Naive thymus-derived CD8-positive, alpha-beta T cell (primary cell): ENCODE results near the gene DEK. TPM values are rescaled to one million over a fixed set of nuclear protein-coding genes. Genes with fewer than 3 reads are reported as not detected.
"Not testable (repeated sequence)": the region's sequence is repeated elsewhere in the genome, so short reads cannot be mapped to it uniquely, and the experiment has no call there.

ENCODE experiments used
- ATAC-seq, 2 donors: fragments of 150-1000 bp; cut with Tn5 transposase in 1 of 2; sonication (Bioruptor Pico), chemical (Tn5 transposase) in 1 of 2; 1 replicate in 1 of 2; 2 replicates in 1 of 2; pipeline ENCODE4 v1.10.0; 2021; ENCODE audit warnings: mild to moderate bottlenecking in 2 of 2, moderate library complexity in 2 of 2
- POLR2A ChIA-PET: fragments of 350-600 bp; sonication (Branson Sonifier 250); formaldehyde crosslinking; loops from one replicate; lab custom pipeline; 2021; ENCODE audit warnings: antibody characterized with exemption; lab: Charles Lee
- DNase-seq, 10 donors: peaks; one replicate each; pipeline versions ENCODE4 v3.0.0 to v3.0.0-alpha.2; 2020 to 2022
- H3K27ac Mint-ChIP-seq, 10 donors: one replicate each; pipeline ENCODE4 v1.8.0; 2020 to 2022; ENCODE audit warnings: mild to moderate bottlenecking in 10 of 10, mixed read lengths in 10 of 10, moderate library complexity in 4 of 10, inconsistent platforms in 1 of 10
- H3K27me3 Mint-ChIP-seq, 5 donors: one replicate each; pipeline ENCODE4 v1.8.0; 2021 to 2022; ENCODE audit warnings: mixed read lengths in 5 of 5
- H3K36me3 Mint-ChIP-seq, 3 donors: one replicate each; pipeline ENCODE4 v1.8.0; 2020 to 2022; ENCODE audit warnings: mixed read lengths in 3 of 3, mild to moderate bottlenecking in 2 of 3, inconsistent platforms in 1 of 3
- H3K4me1 Mint-ChIP-seq, 4 donors: one replicate each; pipeline ENCODE4 v1.8.0; 2021 to 2022; ENCODE audit warnings: mixed read lengths in 4 of 4
- H3K4me3 Mint-ChIP-seq, 10 donors: one replicate each; pipeline ENCODE4 v1.8.0; 2020 to 2022; ENCODE audit warnings: mild to moderate bottlenecking in 10 of 10, mixed read lengths in 10 of 10, moderate library complexity in 6 of 10, inconsistent platforms in 1 of 10
- H3K9me3 Mint-ChIP-seq, 9 donors: one replicate each; pipeline ENCODE4 v1.8.0; 2020 to 2022; ENCODE audit warnings: mixed read lengths in 9 of 9, mild to moderate bottlenecking in 3 of 9, inconsistent platforms in 1 of 9, moderate library complexity in 1 of 9
- polyA plus RNA-seq, 3 donors: library from polyadenylated mRNA; unstranded; fragments of 300-500 nt; fragmentation: Illumina TruSeq; gene quantifications; one replicate each; pipeline ENCODE4 v1.2.3, GENCODE V29; 2021
- total RNA-seq, 8 experiments: library from RNA in 2 of 8; stranded (reverse) in 2 of 8; gene quantifications; one replicate each; pipeline ENCODE4 v1.2.3 and lab custom pipeline; 2021 to 2026

Gene DEK
- total and polyA plus RNA-seq, 5 experiments from 2014 or later: 44.4 to 103 (median 55.8) TPM

GRCh38 chr6:18228590-18228989, 35.7 kb downstream of the DEK start:
- not testable (repeated sequence) for ATAC-seq, DNase-seq, H3K27me3 Mint-ChIP-seq, H3K4me3 Mint-ChIP-seq, H3K27ac Mint-ChIP-seq
- POLR2A ChIA-PET: interaction anchor here (1.5 kb wide), 1 partner anchor 74 kb away, joined by 3 read pairs; the partner anchor contains the start of gene TPMT
- peaks cover 7 to 44% (median 30%) of the 10 kb centered on the region in 9 donors for H3K9me3 Mint-ChIP-seq
- H3K4me1 Mint-ChIP-seq: peaks cover 2 to 17% (median 10%) of the 10 kb centered on the region in 4 donors
- H3K36me3 Mint-ChIP-seq: peaks cover 33 to 81% (median 56%) of the 10 kb centered on the region in 3 donors

- peak overlapping the region in 4 of 10 donors; percentile 15 to 53 (median 38) for H3K27ac Mint-ChIP-seq
- DNase-seq, POLR2A ChIA-PET, H3K27me3 Mint-ChIP-seq, ATAC-seq, H3K4me3 Mint-ChIP-seq: not testable (repeated sequence)
- H3K36me3 Mint-ChIP-seq: peaks cover 22 to 79% (median 44%) of the 10 kb centered on the region in 3 donors
- peaks cover 2 to 33% (median 21%) of the 10 kb centered on the region in 9 donors for H3K9me3 Mint-ChIP-seq
- H3K4me1 Mint-ChIP-seq: peaks cover 2 to 17% (median 8%) of the 10 kb centered on the region in 4 donors
Measured at GRCh38 chr6:18227166-18227565, 37.2 kb downstream of the DEK start.

- H3K27me3 Mint-ChIP-seq, H3K4me3 Mint-ChIP-seq, POLR2A ChIA-PET, ATAC-seq, DNase-seq: not testable (repeated sequence)
- Mint-ChIP-seq H3K9me3 (peaks cover 0 to 27% (median 15%) of the 10 kb centered on the region in 9 donors), H3K36me3 (peaks cover 18 to 79% (median 38%) of the 10 kb centered on the region in 3 donors), H3K27ac (peak overlapping the region in 5 of 10 donors; percentile 11 to 53 (median 43)), H3K4me1 (peaks cover 0 to 17% (median 7%) of the 10 kb centered on the region in 4 donors)
Measured at GRCh38 chr6:18226451-18227105, 37.8 kb downstream of the DEK start.

- DNase-seq (no peak), ATAC-seq (no peak)
- POLR2A ChIA-PET: no interaction called here
- Mint-ChIP-seq H3K4me3 (no peak overlapping the region), H3K36me3 (peaks cover 14 to 72% (median 25%) of the 10 kb centered on the region in 3 donors), H3K4me1 (peaks cover 0 to 3% (median 1%) of the 10 kb centered on the region in 4 donors), H3K27ac (peak overlapping the region in 4 of 10 donors; percentile 15 to 80 (median 46)), H3K27me3 (no peaks in the 10 kb centered on the region), H3K9me3 (peaks cover 0 to 2% (median 0%) of the 10 kb centered on the region in 9 donors)
Measured at GRCh38 chr6:18221288-18221615, 43.1 kb downstream of the DEK start.

- DNase-seq: no peak
- H3K4me3 Mint-ChIP-seq: no peak overlapping the region
- peaks cover 0 to 2% (median 0%) of the 10 kb centered on the region in 9 donors for H3K9me3 Mint-ChIP-seq
- H3K36me3 Mint-ChIP-seq: peaks cover 14 to 74% (median 33%) of the 10 kb centered on the region in 3 donors
- POLR2A ChIA-PET: no interaction called here
- ATAC-seq: no peak
- H3K4me1 Mint-ChIP-seq: peaks cover 0 to 11% (median 1%) of the 10 kb centered on the region in 4 donors
- peak overlapping the region in 7 of 10 donors; percentile 3 to 69 (median 25) for H3K27ac Mint-ChIP-seq
- no peaks in the 10 kb centered on the region for H3K27me3 Mint-ChIP-seq
Measured at GRCh38 chr6:18219591-18219990, 44.7 kb downstream of the DEK start.

- H3K9me3 Mint-ChIP-seq: peaks cover 0 to 2% (median 0%) of the 10 kb centered on the region in 9 donors
Measured at GRCh38 chr6:18218233-18218632, 46.1 kb downstream of the DEK start.

GRCh38 chr6:18216411-18216810, 47.9 kb downstream of the DEK start:
- Mint-ChIP-seq H3K27me3 (no peaks in the 10 kb centered on the region), H3K4me1 (peaks cover 0 to 12% (median 1%) of the 10 kb centered on the region in 4 donors), H3K27ac (peak overlapping the region in 3 of 10 donors; percentile 24 to 52 (median 34)), H3K36me3 (peaks cover 13 to 78% (median 44%) of the 10 kb centered on the region in 3 donors), H3K4me3 (no peak overlapping the region), H3K9me3 (peaks cover 0 to 2% (median 0%) of the 10 kb centered on the region in 9 donors)
- ATAC-seq (no peak), DNase-seq (no peak)
- POLR2A ChIA-PET: no interaction called here

More at GRCh38 chr6:18218233-18218632, 46.1 kb downstream of the DEK start:
- Mint-ChIP-seq H3K4me1 (peaks cover 0 to 12% (median 1%) of the 10 kb centered on the region in 4 donors), H3K27me3 (no peaks in the 10 kb centered on the region), H3K4me3 (no peak overlapping the region), H3K36me3 (peaks cover 14 to 80% (median 36%) of the 10 kb centered on the region in 3 donors), H3K27ac (no peak overlapping the region)
- DNase-seq (no peak), ATAC-seq (no peak)
- POLR2A ChIA-PET: no interaction called here

GRCh38 chr6:18215436-18215835, 48.9 kb downstream of the DEK start:
- peak overlapping the region in 4 of 10 donors; percentile 42 to 60 (median 54) for H3K27ac Mint-ChIP-seq
- no peak for ATAC-seq
- DNase-seq: no peak
- H3K27me3 Mint-ChIP-seq: no peaks in the 10 kb centered on the region
- H3K4me3 Mint-ChIP-seq: no peak overlapping the region
- no peaks in the 10 kb centered on the region for H3K9me3 Mint-ChIP-seq
- H3K4me1 Mint-ChIP-seq: peaks cover 0 to 16% (median 0%) of the 10 kb centered on the region in 4 donors
- POLR2A ChIA-PET: no interaction called here
- peaks cover 8 to 74% (median 44%) of the 10 kb centered on the region in 3 donors for H3K36me3 Mint-ChIP-seq

GRCh38 chr6:18214003-18214402, 50.3 kb downstream of the DEK start:
- H3K9me3 Mint-ChIP-seq: no peaks in the 10 kb centered on the region
- POLR2A ChIA-PET: no interaction called here
- H3K27me3 Mint-ChIP-seq: no peaks in the 10 kb centered on the region
- DNase-seq (no peak), ATAC-seq (no peak)
- H3K27ac Mint-ChIP-seq: peak overlapping the region in 5 of 10 donors; percentile 13 to 73 (median 52)
- peaks cover 0 to 16% (median 0%) of the 10 kb centered on the region in 4 donors for H3K4me1 Mint-ChIP-seq
- H3K4me3 Mint-ChIP-seq: peak overlapping the region in 2 of 10 donors; percentile 29 to 34
- peaks cover 5 to 75% (median 35%) of the 10 kb centered on the region in 3 donors for H3K36me3 Mint-ChIP-seq

- POLR2A ChIA-PET: no interaction called here
- Mint-ChIP-seq H3K36me3 (peaks cover 4 to 76% (median 35%) of the 10 kb centered on the region in 3 donors), H3K27ac (no peak overlapping the region), H3K4me1 (peaks cover 0 to 16% (median 0%) of the 10 kb centered on the region in 4 donors), H3K9me3 (no peaks in the 10 kb centered on the region), H3K4me3 (no peak overlapping the region), H3K27me3 (no peaks in the 10 kb centered on the region)
- DNase-seq: no peak
- ATAC-seq: peak in 1 of 2 donors; percentile 41
Measured at GRCh38 chr6:18213439-18213838, 50.9 kb downstream of the DEK start.

GRCh38 chr6:18212231-18212630, 52.1 kb downstream of the DEK start:
- no peaks in the 10 kb centered on the region for H3K27me3 Mint-ChIP-seq
- H3K4me3 Mint-ChIP-seq: no peak overlapping the region
- peaks cover 0 to 16% (median 0%) of the 10 kb centered on the region in 4 donors for H3K4me1 Mint-ChIP-seq
- H3K27ac Mint-ChIP-seq: no peak overlapping the region
- H3K36me3 Mint-ChIP-seq: peaks cover 4 to 75% (median 35%) of the 10 kb centered on the region in 3 donors
- no peak for DNase-seq
- POLR2A ChIA-PET: no interaction called here
- H3K9me3 Mint-ChIP-seq: no peaks in the 10 kb centered on the region
- ATAC-seq: no peak

- H3K4me1 Mint-ChIP-seq: peaks cover 0 to 14% (median 0%) of the 10 kb centered on the region in 4 donors
- H3K27ac Mint-ChIP-seq: no peak overlapping the region
- ATAC-seq (no peak), DNase-seq (no peak)
- peaks cover 4 to 75% (median 34%) of the 10 kb centered on the region in 3 donors for H3K36me3 Mint-ChIP-seq
- POLR2A ChIA-PET: no interaction called here
- H3K9me3 Mint-ChIP-seq: no peaks in the 10 kb centered on the region
- no peak overlapping the region for H3K4me3 Mint-ChIP-seq
- H3K27me3 Mint-ChIP-seq: no peaks in the 10 kb centered on the region
Measured at GRCh38 chr6:18211338-18211737, 53.0 kb downstream of the DEK start.

GRCh38 chr6:18210707-18211106, 53.6 kb downstream of the DEK start:
- H3K36me3 Mint-ChIP-seq: peaks cover 4 to 76% (median 32%) of the 10 kb centered on the region in 3 donors
- DNase-seq (no peak), ATAC-seq (no peak)
- no peak overlapping the region for H3K27ac Mint-ChIP-seq
- POLR2A ChIA-PET: no interaction called here
- H3K4me3 Mint-ChIP-seq: no peak overlapping the region
- no peaks in the 10 kb centered on the region for H3K9me3 Mint-ChIP-seq
- H3K4me1 Mint-ChIP-seq: peaks cover 0 to 11% (median 0%) of the 10 kb centered on the region in 4 donors
- no peaks in the 10 kb centered on the region for H3K27me3 Mint-ChIP-seq
